ENCODE results near the gene ANKFN1. TPM values are rescaled to one million over a fixed set of nuclear protein-coding genes. Genes with fewer than 3 reads are reported as not detected.
A peak's percentile ranks its signal among the peaks of the same experiment; 100 is the strongest.
"Not testable (repeated sequence)": the region's sequence is repeated elsewhere in the genome, so short reads cannot be mapped to it uniquely, and the experiment has no call there.

Gene ANKFN1
- total RNA-seq, 1 donor from 2014 or later, result not detected

GRCh38 chr17:56257075-56257474 is 103.8 kb downstream of the ANKFN1 start:
- Mint-ChIP-seq H3K9me3 (no peaks in the 10 kb centered on the region), H3K4me1 (no peaks in the 10 kb centered on the region), H3K27ac (no peak overlapping the region), H3K36me3 (ENCODE audit: low read depth) (no peaks in the 10 kb centered on the region), H3K4me3 (no peak overlapping the region), H3K27me3 (no peaks in the 10 kb centered on the region)
- intact Hi-C loops (cut with micrococcal nuclease), result no loop called here
- DNase-seq, result no peak

GRCh38 chr17:56260376-56261002 is 107.2 kb downstream of the ANKFN1 start:
- Mint-ChIP-seq H3K4me1 (no peaks in the 10 kb centered on the region), H3K36me3 (ENCODE audit: low read depth) (no peaks in the 10 kb centered on the region), H3K27me3 (no peaks in the 10 kb centered on the region), H3K4me3 (no peak overlapping the region), H3K27ac (no peak overlapping the region), H3K9me3 (no peaks in the 10 kb centered on the region)
- DNase-seq, result no peak
- intact Hi-C loops (cut with micrococcal nuclease), result no loop called here

- no peak overlapping the region for H3K27ac Mint-ChIP-seq
- peaks cover 4% of the 10 kb centered on the region for H3K9me3 Mint-ChIP-seq
- intact Hi-C loops (cut with micrococcal nuclease), result no loop called here
- DNase-seq, result no peak
- H3K27me3 Mint-ChIP-seq, result no peaks in the 10 kb centered on the region
- no peaks in the 10 kb centered on the region for H3K4me1 Mint-ChIP-seq
- H3K36me3 Mint-ChIP-seq (ENCODE audit: low read depth), result no peaks in the 10 kb centered on the region
- H3K4me3 Mint-ChIP-seq, result no peak overlapping the region
Measured at GRCh38 chr17:56262803-56263202, 109.5 kb downstream of the ANKFN1 start.

- no peak overlapping the region for H3K27ac Mint-ChIP-seq
- intact Hi-C loops (cut with micrococcal nuclease), result no loop called here
- H3K27me3 Mint-ChIP-seq, result no peaks in the 10 kb centered on the region
- no peaks in the 10 kb centered on the region for H3K4me1 Mint-ChIP-seq
- peaks cover 4% of the 10 kb centered on the region for H3K9me3 Mint-ChIP-seq
- DNase-seq, result no peak
- no peak overlapping the region for H3K4me3 Mint-ChIP-seq
- no peaks in the 10 kb centered on the region for H3K36me3 Mint-ChIP-seq (ENCODE audit: low read depth)
Measured at GRCh38 chr17:56269556-56270389, 116.5 kb downstream of the ANKFN1 start.

- Mint-ChIP-seq H3K27me3 (peaks cover 5% of the 10 kb centered on the region), H3K36me3 (ENCODE audit: low read depth) (no peaks in the 10 kb centered on the region), H3K27ac (no peak overlapping the region), H3K4me3 (no peak overlapping the region), H3K9me3 (no peaks in the 10 kb centered on the region), H3K4me1 (no peaks in the 10 kb centered on the region)
- intact Hi-C loops (cut with micrococcal nuclease), result no loop called here
- no peak for DNase-seq
Measured at GRCh38 chr17:56274491-56274890, 121.2 kb downstream of the ANKFN1 start.

GRCh38 chr17:56284482-56284881 is 131.2 kb downstream of the ANKFN1 start:
- no peaks in the 10 kb centered on the region for H3K27me3 Mint-ChIP-seq
- no peak for DNase-seq
- no peaks in the 10 kb centered on the region for H3K36me3 Mint-ChIP-seq (ENCODE audit: low read depth)
- intact Hi-C loops (cut with micrococcal nuclease), result no loop called here
- no peaks in the 10 kb centered on the region for H3K9me3 Mint-ChIP-seq
- H3K4me1 Mint-ChIP-seq, result no peaks in the 10 kb centered on the region
- no peak overlapping the region for H3K27ac Mint-ChIP-seq
- H3K4me3 Mint-ChIP-seq, result no peak overlapping the region

- H3K4me1 Mint-ChIP-seq, result peaks cover 19% of the 10 kb centered on the region
- H3K27me3 Mint-ChIP-seq; H3K9me3 Mint-ChIP-seq; DNase-seq; intact Hi-C loops (cut with micrococcal nuclease); H3K27ac Mint-ChIP-seq; H3K4me3 Mint-ChIP-seq; H3K36me3 Mint-ChIP-seq (ENCODE audit: low read depth): not testable (repeated sequence)
Measured at GRCh38 chr17:56288786-56289185, 135.5 kb downstream of the ANKFN1 start.

GRCh38 chr17:56289321-56289720 is 136.0 kb downstream of the ANKFN1 start:
- H3K27ac Mint-ChIP-seq, result no peak overlapping the region
- H3K36me3 Mint-ChIP-seq (ENCODE audit: low read depth), result no peaks in the 10 kb centered on the region
- peaks cover 8% of the 10 kb centered on the region for H3K9me3 Mint-ChIP-seq
- H3K4me3 Mint-ChIP-seq, result no peak overlapping the region
- intact Hi-C loops (cut with micrococcal nuclease), result no loop called here
- H3K27me3 Mint-ChIP-seq, result no peaks in the 10 kb centered on the region
- H3K4me1 Mint-ChIP-seq, result peaks cover 19% of the 10 kb centered on the region
- no peak for DNase-seq

GRCh38 chr17:56290101-56290801 is 137.0 kb downstream of the ANKFN1 start:
- intact Hi-C loops (cut with micrococcal nuclease), result no loop called here
- peaks cover 19% of the 10 kb centered on the region for H3K4me1 Mint-ChIP-seq
- peak overlapping the region; percentile 68 for H3K27ac Mint-ChIP-seq
- no peaks in the 10 kb centered on the region for H3K27me3 Mint-ChIP-seq
- no peak for DNase-seq
- no peaks in the 10 kb centered on the region for H3K36me3 Mint-ChIP-seq (ENCODE audit: low read depth)
- peak overlapping the region; percentile 76 for H3K4me3 Mint-ChIP-seq
- H3K9me3 Mint-ChIP-seq, result peaks cover 8% of the 10 kb centered on the region

- no peaks in the 10 kb centered on the region for H3K27me3 Mint-ChIP-seq
- no peak for DNase-seq
- peak overlapping the region; percentile 36 for H3K27ac Mint-ChIP-seq
- H3K36me3 Mint-ChIP-seq (ENCODE audit: low read depth), result no peaks in the 10 kb centered on the region
- intact Hi-C loops (cut with micrococcal nuclease), result no loop called here
- H3K4me3 Mint-ChIP-seq, result peak overlapping the region; percentile 76
- peaks cover 24% of the 10 kb centered on the region for H3K4me1 Mint-ChIP-seq
- H3K9me3 Mint-ChIP-seq, result peaks cover 8% of the 10 kb centered on the region
Measured at GRCh38 chr17:56290802-56291118, 137.5 kb downstream of the ANKFN1 start.

GRCh38 chr17:56291226-56291805 is 138.0 kb downstream of the ANKFN1 start:
- intact Hi-C loops (cut with micrococcal nuclease), result no loop called here
- Mint-ChIP-seq H3K4me3 (no peak overlapping the region), H3K27ac (peak overlapping the region; percentile 17), H3K9me3 (peaks cover 8% of the 10 kb centered on the region), H3K36me3 (ENCODE audit: low read depth) (no peaks in the 10 kb centered on the region), H3K27me3 (no peaks in the 10 kb centered on the region), H3K4me1 (peaks cover 24% of the 10 kb centered on the region)
- no peak for DNase-seq

GRCh38 chr17:56292010-56292409 is 138.7 kb downstream of the ANKFN1 start:
- H3K27me3 Mint-ChIP-seq, result no peaks in the 10 kb centered on the region
- intact Hi-C loops (cut with micrococcal nuclease), result no loop called here
- H3K4me3 Mint-ChIP-seq, result no peak overlapping the region
- H3K27ac Mint-ChIP-seq, result no peak overlapping the region
- no peak for DNase-seq
- peaks cover 8% of the 10 kb centered on the region for H3K9me3 Mint-ChIP-seq
- H3K4me1 Mint-ChIP-seq, result peaks cover 27% of the 10 kb centered on the region
- no peaks in the 10 kb centered on the region for H3K36me3 Mint-ChIP-seq (ENCODE audit: low read depth)

- Mint-ChIP-seq H3K27me3 (no peaks in the 10 kb centered on the region), H3K4me3 (no peak overlapping the region), H3K4me1 (peaks cover 32% of the 10 kb centered on the region), H3K27ac (no peak overlapping the region), H3K36me3 (ENCODE audit: low read depth) (no peaks in the 10 kb centered on the region), H3K9me3 (peaks cover 8% of the 10 kb centered on the region)
- intact Hi-C loops (cut with micrococcal nuclease), result no loop called here
- DNase-seq, result no peak
Measured at GRCh38 chr17:56292578-56292977, 139.3 kb downstream of the ANKFN1 start.

- H3K4me3 Mint-ChIP-seq, result peak overlapping the region; percentile 55
- H3K27me3 Mint-ChIP-seq, result peaks cover 3% of the 10 kb centered on the region
- intact Hi-C loops (cut with micrococcal nuclease), result no loop called here
- no peak overlapping the region for H3K27ac Mint-ChIP-seq
- peak; percentile 83 for DNase-seq
- H3K9me3 Mint-ChIP-seq, result peaks cover 4% of the 10 kb centered on the region
- H3K4me1 Mint-ChIP-seq, result peaks cover 23% of the 10 kb centered on the region
- H3K36me3 Mint-ChIP-seq (ENCODE audit: low read depth), result no peaks in the 10 kb centered on the region
Measured at GRCh38 chr17:56297184-56297583, 143.9 kb downstream of the ANKFN1 start.

All from activated CD4-positive, alpha-beta T cell treated with anti-CD3 and anti-CD28 coated beads, Interleukin-2, amount 10 ng/mL, durations not matched to agents 24 days and 14 days (primary cell).